Measurements from ENCODE around the gene RNASE12. TPM values are rescaled to one million over a fixed set of nuclear protein-coding genes. Genes with fewer than 3 reads are reported as not detected.

The RNASE12 gene
- total and polyA plus RNA-seq, 9 of the 15 experiments (the other 6 are each of a cell fraction or from before 2014, with no cell fraction given): 0.24 TPM; not detected in 8

DNA sequence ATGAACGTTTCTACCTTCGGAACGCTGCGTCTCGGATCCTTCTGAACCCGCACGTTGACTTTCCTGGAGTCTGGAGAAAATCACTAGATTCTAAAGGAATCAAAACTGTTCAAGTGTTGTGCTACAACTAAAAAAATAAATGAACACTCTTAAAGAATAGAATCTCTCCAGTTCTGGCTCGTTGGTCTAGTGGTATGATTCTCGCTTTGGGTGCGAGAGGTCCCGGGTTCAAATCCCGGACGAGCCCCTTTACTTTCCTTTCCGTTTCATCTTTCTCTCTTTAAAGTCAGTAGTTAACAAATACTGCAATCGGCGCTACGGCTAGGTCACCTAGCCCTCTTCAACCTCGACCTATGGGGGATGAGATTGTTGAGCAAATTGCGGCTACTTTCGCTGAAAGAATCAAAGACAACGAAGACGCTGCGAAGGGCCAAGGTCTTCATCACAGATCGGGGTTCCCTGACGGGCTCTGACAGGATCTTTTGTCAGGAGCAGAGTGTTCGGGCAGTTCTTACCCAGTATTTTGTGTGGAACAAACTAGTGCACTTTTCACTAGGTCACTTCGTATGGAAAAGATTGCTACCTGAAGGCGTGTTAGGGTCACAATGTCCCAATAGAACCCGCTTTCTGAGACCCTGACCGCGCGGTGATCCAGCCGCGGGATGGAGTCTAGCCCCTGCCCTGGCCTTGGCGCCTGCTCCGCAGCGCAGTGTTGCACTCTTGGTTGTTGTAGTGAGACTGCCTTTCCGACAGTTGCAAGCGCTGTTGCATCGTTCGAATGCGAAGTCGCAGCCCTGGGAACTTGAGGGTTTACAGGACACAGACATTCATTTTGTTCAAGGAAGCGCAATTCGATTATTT lies 41.9 kb upstream of the RNASE12 start (continued):
- TF ChIP-seq STAT5B (CRISPR knock-in tag; IDR thresholded peaks at IDR 0.05) (no peak), ZNF408 (CRISPR knock-in tag; IDR thresholded peaks at IDR 0.05; ENCODE audit: low read depth) (no peak), SETDB1 (IDR thresholded peaks at IDR 0.05; ENCODE audit: low read length) (no peak), TBL1XR1 (IDR thresholded peaks at IDR 0.05; ENCODE audit: low read length in 2 of 2) (no peak), ZNF224 (CRISPR knock-in tag; IDR thresholded peaks at IDR 0.05) (no peak), ZC3H4 (CRISPR knock-in tag; IDR thresholded peaks at IDR 0.05; ENCODE audit: borderline replicate concordance) (no peak), KLF10 (CRISPR knock-in tag; IDR thresholded peaks at IDR 0.05) (no peak), ETV6 (IDR thresholded peaks at IDR 0.05; ENCODE audit: borderline replicate concordance in 1 of 2, low read depth in 2 of 2, low read length in 1 of 2) (no peak; a peak in 1 of 4 replicates), ETV6 (CRISPR knock-in tag; IDR thresholded peaks at IDR 0.05; ENCODE audit: borderline replicate concordance) (no peak), ZSCAN29 (IDR thresholded peaks at IDR 0.05) (peak; percentile 87), HNRNPLL (IDR thresholded peaks at IDR 0.05; ENCODE audit: low read depth, low read length, poor library complexity, severe bottlenecking) (peak; percentile 95), IFI16 (CRISPR knock-in tag; IDR thresholded peaks at IDR 0.05) (no peak), NFE2L1 (tag; IDR thresholded peaks at IDR 0.05; ENCODE audit: borderline replicate concordance, low read depth) (no peak), NCOA2 (IDR thresholded peaks at IDR 0.05; ENCODE audit: partially characterized antibody in 2 of 2) (peak in 1 of 2 experiments; percentile 67), ZNF217 (CRISPR knock-in tag; IDR thresholded peaks at IDR 0.05) (no peak)
- TF ChIP-seq, protein P1, sequence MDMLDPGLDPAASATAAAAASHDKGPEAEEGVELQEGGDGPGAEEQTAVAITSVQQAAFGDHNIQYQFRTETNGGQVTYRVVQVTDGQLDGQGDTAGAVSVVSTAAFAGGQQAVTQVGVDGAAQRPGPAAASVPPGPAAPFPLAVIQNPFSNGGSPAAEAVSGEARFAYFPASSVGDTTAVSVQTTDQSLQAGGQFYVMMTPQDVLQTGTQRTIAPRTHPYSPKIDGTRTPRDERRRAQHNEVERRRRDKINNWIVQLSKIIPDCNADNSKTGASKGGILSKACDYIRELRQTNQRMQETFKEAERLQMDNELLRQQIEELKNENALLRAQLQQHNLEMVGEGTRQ (CRISPR knock-in tag; IDR thresholded peaks at IDR 0.05): no peak
- TF ChIP-seq, protein P2, sequence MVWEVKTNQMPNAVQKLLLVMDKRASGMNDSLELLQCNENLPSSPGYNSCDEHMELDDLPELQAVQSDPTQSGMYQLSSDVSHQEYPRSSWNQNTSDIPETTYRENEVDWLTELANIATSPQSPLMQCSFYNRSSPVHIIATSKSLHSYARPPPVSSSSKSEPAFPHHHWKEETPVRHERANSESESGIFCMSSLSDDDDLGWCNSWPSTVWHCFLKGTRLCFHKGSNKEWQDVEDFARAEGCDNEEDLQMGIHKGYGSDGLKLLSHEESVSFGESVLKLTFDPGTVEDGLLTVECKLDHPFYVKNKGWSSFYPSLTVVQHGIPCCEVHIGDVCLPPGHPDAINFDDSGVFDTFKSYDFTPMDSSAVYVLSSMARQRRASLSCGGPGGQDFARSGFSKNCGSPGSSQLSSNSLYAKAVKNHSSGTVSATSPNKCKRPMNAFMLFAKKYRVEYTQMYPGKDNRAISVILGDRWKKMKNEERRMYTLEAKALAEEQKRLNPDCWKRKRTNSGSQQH (CRISPR knock-in tag; IDR thresholded peaks at IDR 0.05): no peak
- TF ChIP-seq, protein P3, sequence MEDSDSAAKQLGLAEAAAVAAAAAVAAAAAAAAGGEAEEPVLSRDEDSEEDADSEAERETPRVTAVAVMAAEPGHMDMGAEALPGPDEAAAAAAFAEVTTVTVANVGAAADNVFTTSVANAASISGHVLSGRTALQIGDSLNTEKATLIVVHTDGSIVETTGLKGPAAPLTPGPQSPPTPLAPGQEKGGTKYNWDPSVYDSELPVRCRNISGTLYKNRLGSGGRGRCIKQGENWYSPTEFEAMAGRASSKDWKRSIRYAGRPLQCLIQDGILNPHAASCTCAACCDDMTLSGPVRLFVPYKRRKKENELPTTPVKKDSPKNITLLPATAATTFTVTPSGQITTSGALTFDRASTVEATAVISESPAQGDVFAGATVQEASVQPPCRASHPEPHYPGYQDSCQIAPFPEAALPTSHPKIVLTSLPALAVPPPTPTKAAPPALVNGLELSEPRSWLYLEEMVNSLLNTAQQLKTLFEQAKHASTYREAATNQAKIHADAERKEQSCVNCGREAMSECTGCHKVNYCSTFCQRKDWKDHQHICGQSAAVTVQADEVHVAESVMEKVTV (CRISPR knock-in tag; IDR thresholded peaks at IDR 0.05): no peak
- TF ChIP-seq, protein P4, sequence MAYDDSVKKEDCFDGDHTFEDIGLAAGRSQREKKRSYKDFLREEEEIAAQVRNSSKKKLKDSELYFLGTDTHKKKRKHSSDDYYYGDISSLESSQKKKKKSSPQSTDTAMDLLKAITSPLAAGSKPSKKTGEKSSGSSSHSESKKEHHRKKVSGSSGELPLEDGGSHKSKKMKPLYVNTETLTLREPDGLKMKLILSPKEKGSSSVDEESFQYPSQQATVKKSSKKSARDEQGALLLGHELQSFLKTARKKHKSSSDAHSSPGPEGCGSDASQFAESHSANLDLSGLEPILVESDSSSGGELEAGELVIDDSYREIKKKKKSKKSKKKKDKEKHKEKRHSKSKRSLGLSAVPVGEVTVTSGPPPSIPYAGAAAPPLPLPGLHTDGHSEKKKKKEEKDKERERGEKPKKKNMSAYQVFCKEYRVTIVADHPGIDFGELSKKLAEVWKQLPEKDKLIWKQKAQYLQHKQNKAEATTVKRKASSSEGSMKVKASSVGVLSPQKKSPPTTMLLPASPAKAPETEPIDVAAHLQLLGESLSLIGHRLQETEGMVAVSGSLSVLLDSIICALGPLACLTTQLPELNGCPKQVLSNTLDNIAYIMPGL (CRISPR knock-in tag; IDR thresholded peaks at IDR 0.05): no peak; the same call in 1 of the 2 replicates
- TF ChIP-seq, protein P5, sequence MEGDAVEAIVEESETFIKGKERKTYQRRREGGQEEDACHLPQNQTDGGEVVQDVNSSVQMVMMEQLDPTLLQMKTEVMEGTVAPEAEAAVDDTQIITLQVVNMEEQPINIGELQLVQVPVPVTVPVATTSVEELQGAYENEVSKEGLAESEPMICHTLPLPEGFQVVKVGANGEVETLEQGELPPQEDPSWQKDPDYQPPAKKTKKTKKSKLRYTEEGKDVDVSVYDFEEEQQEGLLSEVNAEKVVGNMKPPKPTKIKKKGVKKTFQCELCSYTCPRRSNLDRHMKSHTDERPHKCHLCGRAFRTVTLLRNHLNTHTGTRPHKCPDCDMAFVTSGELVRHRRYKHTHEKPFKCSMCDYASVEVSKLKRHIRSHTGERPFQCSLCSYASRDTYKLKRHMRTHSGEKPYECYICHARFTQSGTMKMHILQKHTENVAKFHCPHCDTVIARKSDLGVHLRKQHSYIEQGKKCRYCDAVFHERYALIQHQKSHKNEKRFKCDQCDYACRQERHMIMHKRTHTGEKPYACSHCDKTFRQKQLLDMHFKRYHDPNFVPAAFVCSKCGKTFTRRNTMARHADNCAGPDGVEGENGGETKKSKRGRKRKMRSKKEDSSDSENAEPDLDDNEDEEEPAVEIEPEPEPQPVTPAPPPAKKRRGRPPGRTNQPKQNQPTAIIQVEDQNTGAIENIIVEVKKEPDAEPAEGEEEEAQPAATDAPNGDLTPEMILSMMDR (IDR thresholded peaks at IDR 0.05 in 2 of 3, conservative IDR thresholded peaks at IDR 0.05 in 1 of 3; ENCODE audit: insufficient read depth in 2 of 3, low read depth in 1 of 3, low read length in 3 of 3): no peak

All from K562 (cell line).